NCI-H526 treated with DMSO at 0.1 percent for 48 hours (cell line): ENCODE data around the gene TTC36.
"Not testable (repeated sequence)": the region's sequence is repeated elsewhere in the genome, so short reads cannot be mapped to it uniquely, and the experiment has no call there.

Experiments used
- DNase-seq: peaks from one replicate; lab custom pipeline; 2025; lab: John Stamatoyannopoulos, UW

Gene TTC36

GRCh38 chr11:118532091-118532490 lies 4.8 kb downstream of the TTC36 start:
- no peak for DNase-seq

- no peak for DNase-seq
These were observed 5.8 kb downstream of the TTC36 start for GRCh38 chr11:118532852-118533768.

GRCh38 chr11:118533769-118534729 lies 6.8 kb downstream of the TTC36 start:
- DNase-seq: no peak

- no peak for DNase-seq
These were observed 8.0 kb downstream of the TTC36 start for GRCh38 chr11:118535261-118535660.

- no peak for DNase-seq
These were observed 9.5 kb downstream of the TTC36 start for GRCh38 chr11:118536726-118537125.

GRCh38 chr11:118537409-118537980 lies 10.2 kb downstream of the TTC36 start:
- DNase-seq: no peak

GRCh38 chr11:118544010-118544646 lies 16.9 kb downstream of the TTC36 start:
- no peak for DNase-seq

- no peak for DNase-seq
These were observed 17.4 kb downstream of the TTC36 start for GRCh38 chr11:118544647-118545010.

GRCh38 chr11:118545533-118545932 lies 18.3 kb downstream of the TTC36 start:
- no peak for DNase-seq

GRCh38 chr11:118547132-118547531 lies 19.9 kb downstream of the TTC36 start:
- DNase-seq: no peak

- DNase-seq: no peak
These were observed 25.1 kb downstream of the TTC36 start for GRCh38 chr11:118552341-118552740.

GRCh38 chr11:118560806-118561205 lies 33.5 kb downstream of the TTC36 start:
- no peak for DNase-seq

- DNase-seq: no peak
These were observed 37.8 kb downstream of the TTC36 start for GRCh38 chr11:118565051-118565450.

- no peak for DNase-seq
These were observed 42.4 kb downstream of the TTC36 start for GRCh38 chr11:118569670-118570069.

GRCh38 chr11:118570787-118571186 lies 43.5 kb downstream of the TTC36 start:
- no peak for DNase-seq

- not testable (repeated sequence) for DNase-seq
These were observed 44.4 kb downstream of the TTC36 start for GRCh38 chr11:118571701-118572060.

GRCh38 chr11:118572061-118572980 lies 45.0 kb downstream of the TTC36 start, which contains the start of gene ARCN1:
Gene ARCN1 (plus strand): TSS chr11:118572409. CDS start chr11:118572548, 139 bp downstream.
- DNase-seq: peak; percentile 86

- peak; percentile 73 for DNase-seq
These were observed 45.8 kb downstream of the TTC36 start for GRCh38 chr11:118572981-118573550.

- DNase-seq: no peak
These were observed 47.4 kb downstream of the TTC36 start for GRCh38 chr11:118574636-118575035.

GRCh38 chr11:118577995-118578394 lies 50.7 kb downstream of the TTC36 start:
- DNase-seq: not testable (repeated sequence)
